Neural cell (in vitro differentiated cells): ENCODE results near the gene SNRPE. TPM values are rescaled to one million over a fixed set of nuclear protein-coding genes. Genes with fewer than 3 reads are reported as not detected.
"Not testable (repeated sequence)": the region's sequence is repeated elsewhere in the genome, so short reads cannot be mapped to it uniquely, and the experiment has no call there.

ENCODE experiments used
- H2AFZ ChIP-seq: fragments of 200-600, 300-800 bp; sonication (generic), shearing (Covaris generic); 2 replicates; pipeline ENCODE4 v1.6.0; 2014; ENCODE audit warnings: low read depth, mild to moderate bottlenecking, antibody characterized with exemption, low read length, moderate library complexity
- H3F3A ChIP-seq: fragments of 200-600 bp; shearing (Covaris generic); 2 replicates; pipeline ENCODE4 v1.6.1; 2016; ENCODE audit warnings: mild to moderate bottlenecking, moderate library complexity, mixed read lengths, antibody characterized with exemption, low read length; ENCODE audit not compliant: insufficient read depth, poor library complexity, severe bottlenecking
- H3K27ac ChIP-seq: fragments of 200-600, 300-800 bp; sonication (generic), shearing (Covaris generic); 2 replicates; pipeline ENCODE4 v1.5.1; 2014; ENCODE audit warnings: mild to moderate bottlenecking, low read length, moderate library complexity
- H3K27me3 ChIP-seq: fragments of 300-800, 200-600 bp; sonication (generic), shearing (Covaris generic); 2 replicates; pipeline ENCODE4 v1.6.0; 2014; ENCODE audit warnings: mild to moderate bottlenecking, low read depth, low read length, moderate library complexity; ENCODE audit not compliant: insufficient read depth
- H3K36me3 ChIP-seq: fragments of 300-800, 200-600 bp; sonication (generic), shearing (Covaris generic); 2 replicates; pipeline ENCODE4 v1.5.1; 2014; ENCODE audit warnings: mild to moderate bottlenecking, antibody characterized with exemption, low read length, moderate library complexity; ENCODE audit not compliant: insufficient read depth
- H3K4me2 ChIP-seq: fragments of 300-800, 200-600 bp; sonication (generic), shearing (Covaris generic); 2 replicates; pipeline ENCODE4 v1.6.0; 2014; ENCODE audit warnings: mild to moderate bottlenecking, low read length
- H3K4me3 ChIP-seq: fragments of 300-800, 200-600 bp; sonication (generic), shearing (Covaris generic); 2 replicates; pipeline ENCODE4 v1.5.1; 2014; ENCODE audit warnings: mild to moderate bottlenecking, low read length, moderate library complexity
- H3K79me2 ChIP-seq: fragments of 200-600 bp; shearing (Covaris generic); replicated peaks from 2 replicates; pipeline ENCODE4 v1.6.0; 2014; ENCODE audit warnings: mild to moderate bottlenecking, low read length, moderate library complexity; ENCODE audit not compliant: insufficient read depth
- H3K9ac ChIP-seq: fragments of 300-800, 200-600 bp; sonication (generic), shearing (Covaris generic); 2 replicates; pipeline ENCODE4 v1.6.1; 2016; ENCODE audit warnings: mild to moderate bottlenecking, low read length, mixed read lengths
- H3K9me2 ChIP-seq: fragments of 200-600 bp; shearing (Covaris generic); 2 replicates; pipeline ENCODE4 v1.6.1; 2016; ENCODE audit warnings: mild to moderate bottlenecking, low read length, mixed read lengths; ENCODE audit not compliant: insufficient read depth
- H3K9me3 ChIP-seq: fragments of 200-600, 300-800 bp; sonication (generic), shearing (Covaris generic); 2 replicates; pipeline ENCODE4 v1.6.1; 2016; ENCODE audit warnings: mild to moderate bottlenecking, mixed run types, low read length, moderate library complexity, mixed read lengths
- H4K20me1 ChIP-seq: fragments of 200-600 bp; shearing (Covaris generic); 2 replicates; pipeline ENCODE4 v1.6.1; 2016; ENCODE audit warnings: mild to moderate bottlenecking, mixed run types; ENCODE audit not compliant: insufficient read depth
- CTCF ChIP-seq: fragments of 450-650 bp; IDR thresholded peaks from 2 replicates; pipeline ENCODE4 v1.5.1; 2014; ENCODE audit warnings: antibody characterized with exemption, mild to moderate bottlenecking, moderate library complexity; ENCODE audit not compliant: poor library complexity, severe bottlenecking
- EP300 ChIP-seq: fragments of 450-650 bp; conservative IDR thresholded peaks from 2 replicates; pipeline ENCODE4 v1.6.1; 2014; ENCODE audit warnings: antibody characterized with exemption, mild to moderate bottlenecking, moderate library complexity; ENCODE audit not compliant: poor library complexity, severe bottlenecking
- EZH2 ChIP-seq: fragments of 200-600, 300-800 bp; shearing (Covaris generic), sonication (generic); IDR thresholded peaks from 2 replicates; pipeline ENCODE4 v1.6.1; 2014; ENCODE audit warnings: antibody characterized with exemption, low read length, borderline replicate concordance, mild to moderate bottlenecking; ENCODE audit not compliant: insufficient read depth, poor library complexity, severe bottlenecking
- MXI1 ChIP-seq: fragments of 450-650 bp; conservative IDR thresholded peaks from 2 replicates; pipeline ENCODE4 v1.6.1; 2014; ENCODE audit warnings: antibody characterized with exemption, mild to moderate bottlenecking; ENCODE audit not compliant: poor library complexity, severe bottlenecking
- POLR2AphosphoS5 ChIP-seq: IDR thresholded peaks from 2 replicates; pipeline ENCODE4 v1.6.1; 2012
- RAD21 ChIP-seq: fragments of 450-650 bp; conservative IDR thresholded peaks from 2 replicates; pipeline ENCODE4 v1.6.1; 2014; ENCODE audit warnings: antibody characterized with exemption, mild to moderate bottlenecking, moderate library complexity
- SMC3 ChIP-seq: fragments of 450-650 bp; conservative IDR thresholded peaks from 2 replicates; pipeline ENCODE4 v1.6.1; 2014; ENCODE audit warnings: antibody characterized with exemption, mild to moderate bottlenecking, moderate library complexity; ENCODE audit not compliant: poor library complexity
- TAF1 ChIP-seq: IDR thresholded peaks from 2 replicates; pipeline ENCODE4 v1.6.1; 2012; ENCODE audit warnings: low read depth
- polyA plus RNA-seq: library from polyadenylated mRNA; depleted of rRNA; stranded (reverse); fragments of >200 nt; gene quantifications from 2 replicates; pipeline ENCODE4 v1.2.3, GENCODE V29; 2014

SNRPE gene
- polyA plus RNA-seq, 1 donor from 2014 or later, result 373 TPM

DNA sequence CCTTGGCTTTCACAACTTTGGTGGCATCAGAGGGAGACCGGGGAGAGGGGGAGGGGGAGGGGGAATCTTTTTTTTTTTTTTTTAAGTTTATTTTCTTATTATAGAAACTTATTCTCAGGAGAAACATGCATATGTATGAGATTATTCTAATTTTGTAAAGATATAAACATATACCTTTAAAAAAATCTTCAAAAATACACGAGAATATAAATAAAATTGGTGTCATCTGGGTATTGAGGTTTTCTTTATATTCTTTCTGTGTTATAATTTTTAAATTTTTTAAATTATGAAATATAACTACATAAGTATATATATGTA, 18.9 kb upstream of the SNRPE start:
- Histone ChIP-seq H4K20me1 (no peaks in the 10 kb centered on the region), H3K36me3 (peaks cover 20% of the 10 kb centered on the region), H3K4me2 (no peak overlapping the region), H3K27me3 (no peaks in the 10 kb centered on the region), H3K4me3 (no peak overlapping the region), H3K9ac (no peak overlapping the region), H3K27ac (no peak overlapping the region), H3F3A (no peaks in the 10 kb centered on the region), H3K9me3 (no peaks in the 10 kb centered on the region), H2AFZ (no peak overlapping the region), H3K79me2 (no peaks in the 10 kb centered on the region), H3K9me2 (no peaks in the 10 kb centered on the region)
- no peak for TF ChIP-seq RAD21
- TF ChIP-seq EZH2, result no peak
- TF ChIP-seq CTCF, result no peak
- TF ChIP-seq TAF1, result no peak
- TF ChIP-seq MXI1, result no peak
- TF ChIP-seq POLR2AphosphoS5, result no peak
- TF ChIP-seq SMC3, result no peak

DNA sequence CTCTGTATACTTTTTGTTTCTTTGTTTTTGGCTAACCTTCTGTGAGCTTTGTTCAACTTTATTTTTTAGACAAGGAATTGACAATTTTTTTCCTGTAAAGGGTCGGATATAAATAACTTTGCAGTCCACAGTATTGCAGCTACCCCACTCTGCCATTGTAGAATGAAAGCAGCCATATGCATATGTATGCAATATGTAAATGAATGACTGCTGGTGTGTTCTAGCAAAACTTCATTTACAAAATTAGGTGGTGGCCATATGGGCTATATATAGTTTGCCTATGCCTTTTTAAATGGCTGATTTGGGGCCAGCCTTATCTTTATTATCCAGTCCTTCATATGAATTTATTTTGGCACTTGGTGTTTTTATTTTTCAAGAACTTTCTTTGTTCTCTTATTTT, 18.0 kb upstream of the SNRPE start:
- TF ChIP-seq POLR2AphosphoS5 (no peak), MXI1 (no peak), TAF1 (no peak), SMC3 (no peak), EZH2 (no peak), RAD21 (no peak), EP300 (no peak), CTCF (no peak)
- Histone ChIP-seq H3K9me3 (no peaks in the 10 kb centered on the region), H3F3A (no peaks in the 10 kb centered on the region), H3K4me2 (no peak overlapping the region), H3K27ac (no peak overlapping the region), H3K36me3 (peaks cover 12% of the 10 kb centered on the region), H3K4me3 (no peak overlapping the region), H2AFZ (no peak overlapping the region), H3K27me3 (no peaks in the 10 kb centered on the region), H3K9me2 (no peaks in the 10 kb centered on the region), H4K20me1 (no peaks in the 10 kb centered on the region), H3K79me2 (no peaks in the 10 kb centered on the region), H3K9ac (no peak overlapping the region)

DNA sequence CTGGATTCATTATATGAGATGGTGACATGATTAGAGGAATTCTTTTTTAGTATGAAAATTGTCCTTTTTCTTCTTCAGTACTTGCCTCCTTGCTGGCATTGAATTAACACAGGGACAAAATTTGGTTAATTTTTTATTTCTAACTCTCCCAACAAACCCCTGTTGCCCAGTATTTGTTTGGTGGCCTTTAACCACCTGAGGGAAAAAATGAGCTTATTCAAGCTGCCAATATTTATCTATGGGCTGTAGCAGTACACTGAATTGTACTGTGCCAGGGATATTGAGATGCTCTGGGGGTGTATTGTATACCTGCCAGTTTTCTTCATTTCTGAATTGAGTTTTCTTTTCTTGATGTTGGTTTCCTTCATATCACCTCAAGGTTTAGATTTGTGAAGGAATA, 8.3 kb upstream of the SNRPE start:
- H3K27ac ChIP-seq, H3K9me2 ChIP-seq, H3K9ac ChIP-seq, H3K9me3 ChIP-seq, H3K4me3 ChIP-seq, H3K79me2 ChIP-seq, H2AFZ ChIP-seq, H3K27me3 ChIP-seq, H4K20me1 ChIP-seq, H3F3A ChIP-seq, H3K4me2 ChIP-seq: not testable (repeated sequence)
- H3K36me3 ChIP-seq, result peaks cover 17% of the 10 kb centered on the region
